Stimulated activated CD8-positive, alpha-beta memory T cell treated with anti-CD3 and anti-CD28 coated beads, Interleukin-12 subunit alpha, Interleukin-12 subunit beta, amount 100 ng/mL, for 24 hours (primary cell): ENCODE results near the gene SLC6A9.

Source experiments
- DNase-seq: peaks from one replicate; pipeline ENCODE4 v3.0.0-alpha.2; 2020; ENCODE audit errors: extremely low read depth

SLC6A9 gene

GRCh38 chr1:43983253-43983899 is 47.9 kb downstream of the SLC6A9 start:
- no peak for DNase-seq

- DNase-seq: no peak
Observed at GRCh38 chr1:43982808-43983207, 48.5 kb downstream of the SLC6A9 start.

- DNase-seq: no peak
Observed at GRCh38 chr1:43982241-43982640, 49.0 kb downstream of the SLC6A9 start.

- DNase-seq: no peak
Observed at GRCh38 chr1:43981636-43982035, 49.6 kb downstream of the SLC6A9 start.

- no peak for DNase-seq
Observed at GRCh38 chr1:43981135-43981491, 50.1 kb downstream of the SLC6A9 start.

- DNase-seq: no peak
Observed at GRCh38 chr1:43980255-43981134, 50.8 kb downstream of the SLC6A9 start.

GRCh38 chr1:43979528-43980254 is 51.6 kb downstream of the SLC6A9 start:
- DNase-seq: no peak

- DNase-seq: no peak
Observed at GRCh38 chr1:43979261-43979527, 52.1 kb downstream of the SLC6A9 start.

GRCh38 chr1:43978551-43979260 is 52.6 kb downstream of the SLC6A9 start, which contains the start of gene B4GALT2:
B4GALT2 (plus strand) TSS chr1:43979210; CDS start chr1:43981161, 1,951 bp downstream.
- no peak for DNase-seq

GRCh38 chr1:43978264-43978550 is 53.1 kb downstream of the SLC6A9 start:
- DNase-seq: no peak

GRCh38 chr1:43977376-43978263 is 53.6 kb downstream of the SLC6A9 start:
- DNase-seq: no peak

GRCh38 chr1:43976890-43977289 is 54.4 kb downstream of the SLC6A9 start:
- DNase-seq: no peak

- DNase-seq: no peak
Observed at GRCh38 chr1:43976045-43976444, 55.2 kb downstream of the SLC6A9 start.

- no peak for DNase-seq
Observed at GRCh38 chr1:43975249-43975961, 55.9 kb downstream of the SLC6A9 start.

GRCh38 chr1:43974443-43975248 is 56.6 kb downstream of the SLC6A9 start, which contains the start of gene ATP6V0B:
ATP6V0B (plus strand) TSS chr1:43974960; CDS start chr1:43975041, 81 bp downstream.
- peak; percentile 95 for DNase-seq

- no peak for DNase-seq
Observed at GRCh38 chr1:43973981-43974442, 57.2 kb downstream of the SLC6A9 start.

- no peak for DNase-seq
Observed at GRCh38 chr1:43971336-43971980, 59.8 kb downstream of the SLC6A9 start.

GRCh38 chr1:43970911-43971310 is 60.4 kb downstream of the SLC6A9 start:
- DNase-seq: no peak

GRCh38 chr1:43970502-43970901 is 60.8 kb downstream of the SLC6A9 start:
- no peak for DNase-seq
